ENCODE results near the gene CDKN2B-AS1.

DNA sequence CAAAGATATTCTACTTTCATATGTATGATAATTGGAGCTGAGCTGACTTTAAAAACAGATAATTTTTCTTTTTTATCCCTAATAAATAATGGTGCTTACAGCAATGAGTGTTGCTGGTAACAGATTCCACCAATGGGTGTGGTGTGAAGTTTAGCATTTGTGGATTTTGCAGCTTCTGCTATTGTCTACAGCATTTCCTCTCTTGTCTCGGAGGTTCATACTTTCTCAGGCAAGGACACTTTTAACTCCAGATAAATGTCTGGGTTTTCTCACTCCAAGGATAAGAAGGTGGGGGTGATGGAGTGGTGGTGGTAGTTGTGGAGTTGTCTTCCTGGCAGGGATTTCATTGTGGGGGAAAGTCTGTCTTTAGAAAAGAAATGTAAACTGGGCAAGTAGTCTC is 134.5 kb downstream of the CDKN2B-AS1 start:
- TF ChIP-seq, protein P1, sequence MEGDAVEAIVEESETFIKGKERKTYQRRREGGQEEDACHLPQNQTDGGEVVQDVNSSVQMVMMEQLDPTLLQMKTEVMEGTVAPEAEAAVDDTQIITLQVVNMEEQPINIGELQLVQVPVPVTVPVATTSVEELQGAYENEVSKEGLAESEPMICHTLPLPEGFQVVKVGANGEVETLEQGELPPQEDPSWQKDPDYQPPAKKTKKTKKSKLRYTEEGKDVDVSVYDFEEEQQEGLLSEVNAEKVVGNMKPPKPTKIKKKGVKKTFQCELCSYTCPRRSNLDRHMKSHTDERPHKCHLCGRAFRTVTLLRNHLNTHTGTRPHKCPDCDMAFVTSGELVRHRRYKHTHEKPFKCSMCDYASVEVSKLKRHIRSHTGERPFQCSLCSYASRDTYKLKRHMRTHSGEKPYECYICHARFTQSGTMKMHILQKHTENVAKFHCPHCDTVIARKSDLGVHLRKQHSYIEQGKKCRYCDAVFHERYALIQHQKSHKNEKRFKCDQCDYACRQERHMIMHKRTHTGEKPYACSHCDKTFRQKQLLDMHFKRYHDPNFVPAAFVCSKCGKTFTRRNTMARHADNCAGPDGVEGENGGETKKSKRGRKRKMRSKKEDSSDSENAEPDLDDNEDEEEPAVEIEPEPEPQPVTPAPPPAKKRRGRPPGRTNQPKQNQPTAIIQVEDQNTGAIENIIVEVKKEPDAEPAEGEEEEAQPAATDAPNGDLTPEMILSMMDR (IDR thresholded peaks at IDR 0.05) = no peak
- TF ChIP-seq POLR2A (IDR thresholded peaks at IDR 0.05; ENCODE audit: low read length) (no peak), RAD21 (conservative IDR thresholded peaks at IDR 0.05 in 1 of 2, IDR thresholded peaks at IDR 0.05 in 1 of 2) (no peak), ZNF302 (CRISPR knock-in tag; IDR thresholded peaks at IDR 0.05) (no peak)
- TF ChIP-seq, protein P2, sequence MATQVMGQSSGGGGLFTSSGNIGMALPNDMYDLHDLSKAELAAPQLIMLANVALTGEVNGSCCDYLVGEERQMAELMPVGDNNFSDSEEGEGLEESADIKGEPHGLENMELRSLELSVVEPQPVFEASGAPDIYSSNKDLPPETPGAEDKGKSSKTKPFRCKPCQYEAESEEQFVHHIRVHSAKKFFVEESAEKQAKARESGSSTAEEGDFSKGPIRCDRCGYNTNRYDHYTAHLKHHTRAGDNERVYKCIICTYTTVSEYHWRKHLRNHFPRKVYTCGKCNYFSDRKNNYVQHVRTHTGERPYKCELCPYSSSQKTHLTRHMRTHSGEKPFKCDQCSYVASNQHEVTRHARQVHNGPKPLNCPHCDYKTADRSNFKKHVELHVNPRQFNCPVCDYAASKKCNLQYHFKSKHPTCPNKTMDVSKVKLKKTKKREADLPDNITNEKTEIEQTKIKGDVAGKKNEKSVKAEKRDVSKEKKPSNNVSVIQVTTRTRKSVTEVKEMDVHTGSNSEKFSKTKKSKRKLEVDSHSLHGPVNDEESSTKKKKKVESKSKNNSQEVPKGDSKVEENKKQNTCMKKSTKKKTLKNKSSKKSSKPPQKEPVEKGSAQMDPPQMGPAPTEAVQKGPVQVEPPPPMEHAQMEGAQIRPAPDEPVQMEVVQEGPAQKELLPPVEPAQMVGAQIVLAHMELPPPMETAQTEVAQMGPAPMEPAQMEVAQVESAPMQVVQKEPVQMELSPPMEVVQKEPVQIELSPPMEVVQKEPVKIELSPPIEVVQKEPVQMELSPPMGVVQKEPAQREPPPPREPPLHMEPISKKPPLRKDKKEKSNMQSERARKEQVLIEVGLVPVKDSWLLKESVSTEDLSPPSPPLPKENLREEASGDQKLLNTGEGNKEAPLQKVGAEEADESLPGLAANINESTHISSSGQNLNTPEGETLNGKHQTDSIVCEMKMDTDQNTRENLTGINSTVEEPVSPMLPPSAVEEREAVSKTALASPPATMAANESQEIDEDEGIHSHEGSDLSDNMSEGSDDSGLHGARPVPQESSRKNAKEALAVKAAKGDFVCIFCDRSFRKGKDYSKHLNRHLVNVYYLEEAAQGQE (IDR thresholded peaks at IDR 0.05) = no peak
